AG10803 (cell line): ENCODE measurements around the gene METRN.
A peak's percentile ranks its signal among the peaks of the same experiment; 100 is the strongest.

Experiments
- DNase-seq: peaks from one replicate; pipeline ENCODE4 v3.0.0; 2010; ENCODE audit warnings: low read depth
- H3K4me3 ChIP-seq: 2 replicates; pipeline ENCODE4 v1.5.1; 2011; ENCODE audit warnings: mild to moderate bottlenecking, low read length, control low read depth
- CTCF ChIP-seq: conservative IDR thresholded peaks from 2 replicates; pipeline ENCODE4 v1.5.1; 2011; ENCODE audit warnings: mild to moderate bottlenecking, low read length, control low read depth, inconsistent platforms

Gene METRN

GRCh38 chr16:678858-679813 lies 35.8 kb upstream of the METRN start:
- peak overlapping the region; percentile 66 for H3K4me3 ChIP-seq
- peak; percentile 38 for DNase-seq
- TF ChIP-seq CTCF: no peak

GRCh38 chr16:679814-680624 lies 34.9 kb upstream of the METRN start, which contains the start of gene STUB1:
Gene STUB1, plus strand, starts transcription at chr16:680410. Its CDS starts 116 bp downstream, at chr16:680526.
- peak within 1 kb of the TSS; percentile 76 for H3K4me3 ChIP-seq
- peak; percentile 84 for DNase-seq
- no peak for TF ChIP-seq CTCF

- DNase-seq: no peak
- TF ChIP-seq CTCF: no peak
- H3K4me3 ChIP-seq: peak overlapping the region; percentile 76
These were observed 34.3 kb upstream of the METRN start for GRCh38 chr16:680625-680945.

GRCh38 chr16:680967-681745 lies 33.8 kb upstream of the METRN start:
- H3K4me3 ChIP-seq: peak overlapping the region; percentile 76
- peak; percentile 53 for DNase-seq
- TF ChIP-seq CTCF: no peak; the same call in 1 of the 2 replicates

- no peak for DNase-seq
- peak overlapping the region; percentile 76 for H3K4me3 ChIP-seq
These were observed 33.0 kb upstream of the METRN start for GRCh38 chr16:681746-682427.

More at GRCh38 chr16:681746-682427, 33.0 kb upstream of the METRN start:
- TF ChIP-seq CTCF: no peak
